ENCODE data around the gene STK32C. TPM values are rescaled to one million over a fixed set of nuclear protein-coding genes. Genes with fewer than 3 reads are reported as not detected.

STK32C gene
- total RNA-seq, 1 experiment from 2014 or later = 13.9 TPM

GRCh38 chr10:132237871-132238270, 69.9 kb downstream of the STK32C start:
- ChIA-PET CTCF (no interaction called here), POLR2A (ENCODE audit: unreplicated experiment) (no interaction called here)
- Histone ChIP-seq H3K27ac (no peak overlapping the region), H3K9me2 (ENCODE audit: insufficient read depth) (no peaks in the 10 kb centered on the region), H3K79me2 (ENCODE audit: low read depth) (no peaks in the 10 kb centered on the region), H3K36me3 (ENCODE audit: low read depth) (no peaks in the 10 kb centered on the region), H3K4me1 (replicated peaks; ENCODE audit: insufficient read depth) (no peaks in the 10 kb centered on the region), H4K20me1 (ENCODE audit: insufficient read depth) (no peaks in the 10 kb centered on the region), H3K27me3 (ENCODE audit: insufficient read depth, low read depth) (no peaks in the 10 kb centered on the region), H3F3A (ENCODE audit: insufficient read depth, low read depth) (no peaks in the 10 kb centered on the region), H3K4me2 (no peak overlapping the region), H2AFZ (no peak overlapping the region), H3K4me3 (no peak overlapping the region), H3K9me3 (ENCODE audit: insufficient read depth, low read depth) (no peaks in the 10 kb centered on the region)
- BruUV-seq (replicated peaks) = no TSS peak
- intact Hi-C loops (cut with micrococcal nuclease; ENCODE audit: unreplicated experiment) = no loop called here
- DNase-seq = no peak
- no peak for TF ChIP-seq EZH2 (IDR thresholded peaks at IDR 0.05; ENCODE audit: low read depth)
- TF ChIP-seq CTCF (conservative IDR thresholded peaks at IDR 0.05) = no peak

GRCh38 chr10:132237396-132237795, 70.4 kb downstream of the STK32C start:
- TF ChIP-seq EZH2 (IDR thresholded peaks at IDR 0.05; ENCODE audit: low read depth) (no peak), CTCF (conservative IDR thresholded peaks at IDR 0.05) (no peak)
- Histone ChIP-seq H3K4me1 (replicated peaks; ENCODE audit: insufficient read depth) (no peaks in the 10 kb centered on the region), H3K9me2 (ENCODE audit: insufficient read depth) (no peaks in the 10 kb centered on the region), H3K4me2 (no peak overlapping the region), H3K79me2 (ENCODE audit: low read depth) (no peaks in the 10 kb centered on the region), H3K9me3 (ENCODE audit: insufficient read depth, low read depth) (no peaks in the 10 kb centered on the region), H3K27me3 (ENCODE audit: insufficient read depth, low read depth) (no peaks in the 10 kb centered on the region), H2AFZ (no peak overlapping the region), H4K20me1 (ENCODE audit: insufficient read depth) (no peaks in the 10 kb centered on the region), H3K27ac (no peak overlapping the region), H3K36me3 (ENCODE audit: low read depth) (no peaks in the 10 kb centered on the region), H3F3A (ENCODE audit: insufficient read depth, low read depth) (no peaks in the 10 kb centered on the region), H3K4me3 (no peak overlapping the region)
- intact Hi-C loops (cut with micrococcal nuclease; ENCODE audit: unreplicated experiment) = no loop called here
- no TSS peak for BruUV-seq (replicated peaks)
- DNase-seq = no peak
- ChIA-PET POLR2A (ENCODE audit: unreplicated experiment) (no interaction called here), CTCF (no interaction called here)

- no peak overlapping the region for H3K4me2 ChIP-seq
These were observed 70.9 kb downstream of the STK32C start for GRCh38 chr10:132236881-132237280.

More at GRCh38 chr10:132236881-132237280, 70.9 kb downstream of the STK32C start:
- Histone ChIP-seq H3K9me3 (ENCODE audit: insufficient read depth, low read depth) (no peaks in the 10 kb centered on the region), H3K4me3 (no peak overlapping the region), H4K20me1 (ENCODE audit: insufficient read depth) (no peaks in the 10 kb centered on the region), H3K79me2 (ENCODE audit: low read depth) (no peaks in the 10 kb centered on the region), H3K36me3 (ENCODE audit: low read depth) (no peaks in the 10 kb centered on the region), H2AFZ (no peak overlapping the region), H3K27me3 (ENCODE audit: insufficient read depth, low read depth) (no peaks in the 10 kb centered on the region), H3K4me1 (replicated peaks; ENCODE audit: insufficient read depth) (no peaks in the 10 kb centered on the region), H3K9me2 (ENCODE audit: insufficient read depth) (no peaks in the 10 kb centered on the region), H3F3A (ENCODE audit: insufficient read depth, low read depth) (no peaks in the 10 kb centered on the region), H3K27ac (no peak overlapping the region)
- CTCF ChIA-PET = no interaction called here
- intact Hi-C loops (cut with micrococcal nuclease; ENCODE audit: unreplicated experiment) = no loop called here
- BruUV-seq (replicated peaks) = no TSS peak
- TF ChIP-seq CTCF (conservative IDR thresholded peaks at IDR 0.05) (no peak), EZH2 (IDR thresholded peaks at IDR 0.05; ENCODE audit: low read depth) (no peak)
- no peak for DNase-seq
- POLR2A ChIA-PET (ENCODE audit: unreplicated experiment) = no interaction called here
